WERI-Rb-1 (cell line): Measurements from ENCODE around the gene FSD1L.

Experiments used
- DNase-seq: peaks from one replicate; pipeline ENCODE4 v3.0.0-alpha.2; 2020
- H3K27ac ChIP-seq: fragments of 250-450 bp; sonication (Bioruptor Pico); 2 replicates; pipeline ENCODE4 v1.5.1; 2020; ENCODE audit warnings: mild to moderate bottlenecking, moderate library complexity
- H3K27me3 ChIP-seq: fragments of 250-450 bp; sonication (Bioruptor Pico); 2 replicates; pipeline ENCODE4 v1.5.1; 2021; ENCODE audit warnings: mild to moderate bottlenecking, low read depth, moderate library complexity; ENCODE audit not compliant: insufficient read depth, severe bottlenecking
- H3K36me3 ChIP-seq: fragments of 250-450 bp; sonication (Bioruptor Pico); 2 replicates; pipeline ENCODE4 v1.5.1; 2020; ENCODE audit warnings: mild to moderate bottlenecking, moderate library complexity
- H3K4me3 ChIP-seq: 2 replicates; pipeline ENCODE4 v1.5.1; 2011; ENCODE audit warnings: low read depth, mild to moderate bottlenecking, control low read depth, low read length
- H3K9me3 ChIP-seq: fragments of 250-450 bp; sonication (Bioruptor Pico); 2 replicates; pipeline ENCODE4 v1.5.1; 2021; ENCODE audit warnings: mild to moderate bottlenecking, moderate library complexity; ENCODE audit not compliant: severe bottlenecking
- CTCF ChIP-seq: IDR thresholded peaks from 2 replicates; pipeline ENCODE4 v1.5.1; 2011; ENCODE audit warnings: low read depth, mild to moderate bottlenecking, control low read depth, inconsistent platforms, low read length

FSD1L gene

GRCh38 chr9:105503881-105504280 lies 56.0 kb downstream of the FSD1L start:
- H3K27ac ChIP-seq: no peak overlapping the region
- TF ChIP-seq CTCF: no peak
- no peak for DNase-seq

GRCh38 chr9:105507096-105507790 lies 59.4 kb downstream of the FSD1L start:
- Histone ChIP-seq H3K27me3 (no peaks in the 10 kb centered on the region), H3K27ac (no peak overlapping the region), H3K9me3 (no peaks in the 10 kb centered on the region), H3K36me3 (peaks cover 60% of the 10 kb centered on the region), H3K4me3 (no peak overlapping the region)
- no peak for TF ChIP-seq CTCF
- DNase-seq: no peak

More at GRCh38 chr9:105503881-105504280, 56.0 kb downstream of the FSD1L start:
- no peak overlapping the region for H3K4me3 ChIP-seq
- H3K9me3 ChIP-seq: no peaks in the 10 kb centered on the region
- H3K36me3 ChIP-seq: peaks cover 56% of the 10 kb centered on the region
- H3K27me3 ChIP-seq: no peaks in the 10 kb centered on the region

GRCh38 chr9:105508530-105508929 lies 60.7 kb downstream of the FSD1L start:
- H3K4me3 ChIP-seq: no peak overlapping the region
- peaks cover 70% of the 10 kb centered on the region for H3K36me3 ChIP-seq
- no peak overlapping the region for H3K27ac ChIP-seq
- H3K9me3 ChIP-seq: no peaks in the 10 kb centered on the region
- no peaks in the 10 kb centered on the region for H3K27me3 ChIP-seq
- DNase-seq: no peak
- no peak for TF ChIP-seq CTCF

GRCh38 chr9:105510024-105510423 lies 62.2 kb downstream of the FSD1L start:
- Histone ChIP-seq H3K4me3 (no peak overlapping the region), H3K27ac (no peak overlapping the region), H3K36me3 (peaks cover 80% of the 10 kb centered on the region), H3K9me3 (no peaks in the 10 kb centered on the region), H3K27me3 (no peaks in the 10 kb centered on the region)
- TF ChIP-seq CTCF: no peak
- no peak for DNase-seq

- no peaks in the 10 kb centered on the region for H3K27me3 ChIP-seq
- TF ChIP-seq CTCF: no peak
- H3K4me3 ChIP-seq: no peak overlapping the region
- peaks cover 5% of the 10 kb centered on the region for H3K9me3 ChIP-seq
- peaks cover 87% of the 10 kb centered on the region for H3K36me3 ChIP-seq
- DNase-seq: no peak
- H3K27ac ChIP-seq: no peak overlapping the region
Measured at GRCh38 chr9:105511446-105511845, 63.6 kb downstream of the FSD1L start.
